PC-3 (cell line): ENCODE measurements around the gene BCL3. TPM values are rescaled to one million over a fixed set of nuclear protein-coding genes. Genes with fewer than 3 reads are reported as not detected.
"Not testable (repeated sequence)": the region's sequence is repeated elsewhere in the genome, so short reads cannot be mapped to it uniquely, and the experiment has no call there.

Source experiments
- ATAC-seq: fragments of 200-7000 bp; cut with Tn5 transposase; 2 replicates; pipeline ENCODE4 v1.9.1; 2020; ENCODE audit warnings: mild to moderate bottlenecking, moderate library complexity
- BruUV-seq: library from RNA; stranded (reverse); fragments of 400-500 nt; replicated peaks from 2 replicates; lab custom pipeline; 2021; lab: Mats Ljungman, UMichigan
- CTCF ChIA-PET: fragments of 300-600 bp; sonication (Branson Sonifier 250); formaldehyde crosslinking; loops from one replicate; lab custom pipeline; 2022; ENCODE audit warnings: antibody characterized with exemption; lab: Charles Lee
- POLR2A ChIA-PET: fragments of 300-600 bp; sonication (Branson Sonifier 250); formaldehyde crosslinking; loops from one replicate; lab custom pipeline; 2022; ENCODE audit warnings: antibody characterized with exemption; ENCODE audit not compliant: unreplicated experiment; lab: Charles Lee
- DNase-seq: peaks from one replicate; pipeline ENCODE4 v3.0.0-alpha.2; 2015
- H2AFZ ChIP-seq: fragments of 300-600 bp; sonication (generic); 2 replicates; pipeline ENCODE4 v1.6.0; 2016; ENCODE audit warnings: antibody characterized with exemption, low read length
- H3F3A ChIP-seq: fragments of 300-600 bp; sonication (generic); one replicate; pipeline ENCODE4 v1.6.0; 2017; ENCODE audit warnings: antibody characterized with exemption, low read length, control low read depth, mild to moderate bottlenecking; ENCODE audit not compliant: unreplicated experiment
- H3K27ac ChIP-seq: fragments of 300-600 bp; sonication (generic); 2 replicates; pipeline ENCODE4 v1.5.1; 2016; ENCODE audit warnings: mild to moderate bottlenecking, low read length
- H3K27me3 ChIP-seq: fragments of 300-600 bp; sonication (generic); 2 replicates; pipeline ENCODE4 v1.6.1; 2016; ENCODE audit warnings: low read length, mixed read lengths
- H3K36me3 ChIP-seq: fragments of 300-600 bp; sonication (generic); 2 replicates; pipeline ENCODE4 v1.6.1; 2016; ENCODE audit warnings: low read depth, mixed run types, low read length, mixed read lengths
- H3K4me1 ChIP-seq: fragments of 300-600 bp; sonication (generic); 2 replicates; pipeline ENCODE4 v1.5.1; 2016; ENCODE audit warnings: low read length; ENCODE audit not compliant: insufficient read depth
- H3K4me2 ChIP-seq: fragments of 300-600 bp; sonication (generic); 2 replicates; pipeline ENCODE4 v1.6.0; 2016; ENCODE audit warnings: low read length
- H3K4me3 ChIP-seq: fragments of 300-600 bp; sonication (generic); 2 replicates; pipeline ENCODE4 v1.5.1; 2016; ENCODE audit warnings: mild to moderate bottlenecking, low read length, mixed read lengths
- H3K79me2 ChIP-seq: fragments of 300-600 bp; sonication (generic); 2 replicates; pipeline ENCODE4 v1.6.1; 2017; ENCODE audit warnings: low read length, mixed read lengths
- H3K9ac ChIP-seq: fragments of 300-600 bp; sonication (generic); 2 replicates; pipeline ENCODE4 v1.6.0; 2016; ENCODE audit warnings: mild to moderate bottlenecking, low read length
- H3K9me2 ChIP-seq: fragments of 300-600 bp; sonication (generic); replicated peaks from 2 replicates; pipeline ENCODE4 v1.6.1; 2016; ENCODE audit warnings: mixed run types, low read length, mixed read lengths
- H3K9me3 ChIP-seq: fragments of 300-600 bp; sonication (generic); 2 replicates; pipeline ENCODE4 v1.6.1; 2016; ENCODE audit warnings: low read length, mixed read lengths
- H4K20me1 ChIP-seq: fragments of 300-600 bp; sonication (generic); 2 replicates; pipeline ENCODE4 v1.6.1; 2016; ENCODE audit warnings: low read length, mixed read lengths
- EZH2 ChIP-seq: fragments of 300-600 bp; sonication (generic); IDR thresholded peaks from one replicate; pipeline ENCODE4 v1.6.1; 2017; ENCODE audit warnings: antibody characterized with exemption, mild to moderate bottlenecking, low read length; ENCODE audit not compliant: unreplicated experiment
- EZH2phosphoT487 ChIP-seq: fragments of 300-600 bp; sonication (generic); IDR thresholded peaks from 2 replicates; pipeline ENCODE4 v1.6.1; 2018; ENCODE audit warnings: mild to moderate bottlenecking, antibody characterized with exemption, low read length, borderline replicate concordance
- intact Hi-C: fragments of 100-400 bp; cut with micrococcal nuclease; formaldehyde crosslinking; loops from 2 replicates; pipeline ENCODE4 v1.9.0; 2023
- total RNA-seq: library from RNA; depleted of rRNA; stranded (reverse); fragments of >200 nt; gene quantifications from 2 replicates; pipeline ENCODE4 v1.2.3, GENCODE V29; 2014
- TF ChIP-seq, protein P1 (sequence below): fragments of 300-600 bp; sonication (generic); conservative IDR thresholded peaks from 2 replicates; pipeline ENCODE4 v1.5.1; 2017; ENCODE audit warnings: antibody characterized with exemption, low read depth, mild to moderate bottlenecking, low read length

The BCL3 gene
- total RNA-seq, 1 experiment from 2014 or later, result 25.5 TPM

DNA sequence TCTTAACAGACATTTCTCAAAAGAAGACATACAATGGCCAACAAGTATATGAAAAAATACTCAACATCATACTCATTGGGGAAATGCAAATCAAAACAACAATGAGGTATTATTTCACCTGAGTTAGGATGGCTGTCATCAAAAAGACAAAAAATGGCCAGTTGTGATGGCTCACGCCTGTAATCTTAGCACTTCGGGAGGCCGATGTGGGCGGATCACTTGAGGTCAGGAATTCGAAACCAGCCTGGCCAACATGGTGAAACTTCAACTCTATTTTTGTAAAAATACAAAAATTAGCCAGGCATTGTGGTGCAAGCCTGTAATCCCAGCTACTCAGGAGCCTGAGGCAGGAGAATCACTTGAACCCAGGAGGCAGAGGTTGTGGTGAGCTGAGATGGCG lies 27.6 kb upstream of the BCL3 start:
- Histone ChIP-seq H4K20me1 (no peaks in the 10 kb centered on the region), H3K9me3 (no peaks in the 10 kb centered on the region), H3K9me2 (no peaks in the 10 kb centered on the region), H3K79me2 (no peaks in the 10 kb centered on the region), H3K36me3 (no peaks in the 10 kb centered on the region), H3K4me3 (no peak overlapping the region), H3K4me2 (no peak overlapping the region), H3K27ac (no peak overlapping the region), H3F3A (no peaks in the 10 kb centered on the region), H2AFZ (no peak overlapping the region), H3K9ac (no peak overlapping the region), H3K4me1 (peaks cover 38% of the 10 kb centered on the region), H3K27me3 (no peaks in the 10 kb centered on the region)
- DNase-seq (no peak), ATAC-seq (no peak)
- no peak for TF ChIP-seq EZH2
- TF ChIP-seq, protein P1, sequence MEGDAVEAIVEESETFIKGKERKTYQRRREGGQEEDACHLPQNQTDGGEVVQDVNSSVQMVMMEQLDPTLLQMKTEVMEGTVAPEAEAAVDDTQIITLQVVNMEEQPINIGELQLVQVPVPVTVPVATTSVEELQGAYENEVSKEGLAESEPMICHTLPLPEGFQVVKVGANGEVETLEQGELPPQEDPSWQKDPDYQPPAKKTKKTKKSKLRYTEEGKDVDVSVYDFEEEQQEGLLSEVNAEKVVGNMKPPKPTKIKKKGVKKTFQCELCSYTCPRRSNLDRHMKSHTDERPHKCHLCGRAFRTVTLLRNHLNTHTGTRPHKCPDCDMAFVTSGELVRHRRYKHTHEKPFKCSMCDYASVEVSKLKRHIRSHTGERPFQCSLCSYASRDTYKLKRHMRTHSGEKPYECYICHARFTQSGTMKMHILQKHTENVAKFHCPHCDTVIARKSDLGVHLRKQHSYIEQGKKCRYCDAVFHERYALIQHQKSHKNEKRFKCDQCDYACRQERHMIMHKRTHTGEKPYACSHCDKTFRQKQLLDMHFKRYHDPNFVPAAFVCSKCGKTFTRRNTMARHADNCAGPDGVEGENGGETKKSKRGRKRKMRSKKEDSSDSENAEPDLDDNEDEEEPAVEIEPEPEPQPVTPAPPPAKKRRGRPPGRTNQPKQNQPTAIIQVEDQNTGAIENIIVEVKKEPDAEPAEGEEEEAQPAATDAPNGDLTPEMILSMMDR, result no peak
- no peak for TF ChIP-seq EZH2phosphoT487
- no TSS peak for BruUV-seq
- ChIA-PET POLR2A (no interaction called here), CTCF (no interaction called here)
- intact Hi-C loops, result loop anchor here (5.0 kb wide), 1 partner anchor 134 kb away; no protein-coding TSS in a partner anchor

DNA sequence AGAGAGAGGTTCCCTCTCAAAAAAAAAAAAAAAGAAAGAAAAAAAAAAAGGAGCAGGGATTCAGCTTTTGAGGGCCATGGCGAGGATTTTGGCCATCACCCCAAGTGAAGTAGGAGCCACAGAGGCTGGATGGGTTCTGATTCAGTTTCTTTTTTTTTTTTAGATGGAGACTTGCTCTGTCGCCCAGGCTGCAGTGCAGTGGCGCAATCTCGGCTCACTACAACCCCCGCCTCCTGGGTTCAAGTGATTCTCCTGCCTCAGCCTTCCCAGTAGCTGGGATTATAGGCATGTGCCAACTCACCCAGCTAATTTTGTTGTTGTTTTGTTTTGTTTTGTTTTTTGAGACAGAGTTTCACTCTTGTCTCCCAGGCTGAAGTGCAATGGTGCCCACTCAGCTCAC lies 27.1 kb upstream of the BCL3 start:
- H3K4me2 ChIP-seq, H2AFZ ChIP-seq, H3F3A ChIP-seq, H3K79me2 ChIP-seq, DNase-seq, CTCF ChIA-PET, H3K27me3 ChIP-seq, H3K27ac ChIP-seq, H3K9ac ChIP-seq, ATAC-seq, H3K9me3 ChIP-seq, H3K4me3 ChIP-seq, H3K36me3 ChIP-seq, BruUV-seq, H3K9me2 ChIP-seq, POLR2A ChIA-PET, H4K20me1 ChIP-seq: not testable (repeated sequence)
- peaks cover 38% of the 10 kb centered on the region for H3K4me1 ChIP-seq
- intact Hi-C loops, result loop anchor here (5.0 kb wide), 1 partner anchor 134 kb away; no protein-coding TSS in a partner anchor

DNA sequence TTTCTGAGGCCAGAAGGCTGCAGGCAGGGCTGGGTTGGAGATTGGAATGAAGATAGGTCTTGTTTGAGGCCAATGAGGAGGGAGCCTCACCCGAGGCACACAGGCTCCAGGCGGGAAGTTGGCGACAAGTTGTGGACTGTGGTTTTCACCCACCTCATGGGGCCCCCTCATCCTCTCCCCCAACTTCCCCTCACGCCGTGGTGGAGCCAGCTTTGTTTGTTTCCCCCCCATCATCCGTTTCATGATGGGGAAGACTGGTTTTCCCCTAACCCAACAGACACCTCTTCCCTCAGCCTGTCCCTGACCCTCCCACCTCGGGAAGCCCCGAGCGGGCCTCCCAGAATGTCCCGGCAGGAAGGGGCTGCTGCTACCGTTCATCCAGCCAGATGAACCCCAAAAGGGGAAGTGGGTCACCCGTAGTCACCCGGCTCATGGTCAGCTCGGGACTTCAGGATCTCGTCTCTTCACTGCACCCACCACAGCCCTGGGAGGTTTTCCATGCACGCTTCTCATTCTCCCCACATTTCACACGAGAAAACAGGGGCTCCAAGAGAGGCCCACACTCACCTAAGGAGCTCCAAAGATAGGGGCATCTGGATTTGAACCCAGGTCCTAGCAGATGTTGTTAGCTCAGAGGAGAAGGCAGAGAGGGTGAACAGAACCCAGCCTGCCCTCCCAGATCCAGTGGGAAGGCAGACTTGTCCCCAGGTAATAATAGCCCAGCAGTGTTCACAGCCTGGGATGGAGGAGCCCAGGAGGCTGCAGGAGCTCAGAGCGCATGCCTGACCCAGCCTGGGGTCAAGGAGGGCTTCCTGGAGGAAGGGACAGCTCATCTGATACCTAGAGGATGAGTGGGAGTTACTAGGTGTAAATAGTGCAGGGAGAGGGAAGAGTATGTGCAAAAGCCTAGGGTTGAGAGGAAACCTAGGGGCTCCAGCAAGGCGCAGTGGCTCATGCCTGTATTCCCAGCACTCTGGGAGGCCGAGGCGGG lies 26.1 kb upstream of the BCL3 start:
- Histone ChIP-seq H2AFZ (no peak overlapping the region), H3K36me3 (no peaks in the 10 kb centered on the region), H3K9me3 (no peaks in the 10 kb centered on the region), H3K27me3 (no peaks in the 10 kb centered on the region), H3K4me3 (no peak overlapping the region), H3K79me2 (no peaks in the 10 kb centered on the region), H3K27ac (no peak overlapping the region), H3K4me2 (no peak overlapping the region), H3K9ac (no peak overlapping the region), H3K9me2 (no peaks in the 10 kb centered on the region), H4K20me1 (no peaks in the 10 kb centered on the region), H3F3A (no peaks in the 10 kb centered on the region), H3K4me1 (peaks cover 38% of the 10 kb centered on the region)
- ChIA-PET POLR2A (interaction anchor here (0.6 kb wide), 1 partner anchor 48 kb away, joined by 3 read pairs; no protein-coding TSS in a partner anchor), CTCF (interaction anchor here (1.2 kb wide), 1 partner anchor 49 kb away, joined by 11 read pairs; no protein-coding TSS in a partner anchor)
- no peak for DNase-seq
- no peak for ATAC-seq
- TF ChIP-seq, protein P1, result no peak
- TF ChIP-seq EZH2, result no peak
- no peak for TF ChIP-seq EZH2phosphoT487
- intact Hi-C loops, result loop anchor here (5.0 kb wide), 1 partner anchor 135 kb away; no protein-coding TSS in a partner anchor
- BruUV-seq, result no TSS peak
